GM21367 (cell line): ENCODE results near the gene APCDD1L.
A peak's percentile ranks its signal among the peaks of the same experiment; 100 is the strongest.

Experiments
- ATAC-seq: cut with Tn5 transposase; IDR thresholded peaks from one replicate; pipeline ENCODE4 v1.9.1; 2021; ENCODE audit not compliant: unreplicated experiment

Gene APCDD1L

GRCh38 chr20:58467572-58468527, 47.3 kb downstream of the APCDD1L start:
- ATAC-seq = no peak

- ATAC-seq = no peak
Measured at GRCh38 chr20:58466729-58467571, 48.2 kb downstream of the APCDD1L start.

- no peak for ATAC-seq
Measured at GRCh38 chr20:58466095-58466708, 49.0 kb downstream of the APCDD1L start.

- ATAC-seq = no peak
Measured at GRCh38 chr20:58464838-58465237, 50.4 kb downstream of the APCDD1L start.

GRCh38 chr20:58463256-58463655, 51.9 kb downstream of the APCDD1L start:
- ATAC-seq = no peak

GRCh38 chr20:58461899-58462298, 53.3 kb downstream of the APCDD1L start:
- no peak for ATAC-seq

- ATAC-seq = no peak
Measured at GRCh38 chr20:58461104-58461503, 54.1 kb downstream of the APCDD1L start.

GRCh38 chr20:58459058-58459750, 56.0 kb downstream of the APCDD1L start:
- ATAC-seq = no peak

- peak; percentile 94 for ATAC-seq
Measured at GRCh38 chr20:58458342-58459057, 56.7 kb downstream of the APCDD1L start.

GRCh38 chr20:58457083-58457695, 58.0 kb downstream of the APCDD1L start:
- ATAC-seq = no peak

GRCh38 chr20:58454460-58454859, 60.7 kb downstream of the APCDD1L start:
- ATAC-seq = no peak

- no peak for ATAC-seq
Measured at GRCh38 chr20:58453391-58453790, 61.8 kb downstream of the APCDD1L start.

GRCh38 chr20:58452667-58453255, 62.4 kb downstream of the APCDD1L start:
- ATAC-seq = no peak

GRCh38 chr20:58450254-58450653, 64.9 kb downstream of the APCDD1L start:
- ATAC-seq = no peak

GRCh38 chr20:58449681-58450221, 65.4 kb downstream of the APCDD1L start:
- ATAC-seq = no peak

GRCh38 chr20:58448958-58449357, 66.2 kb downstream of the APCDD1L start:
- ATAC-seq = no peak

- ATAC-seq = no peak
Measured at GRCh38 chr20:58447511-58448391, 67.4 kb downstream of the APCDD1L start.

- ATAC-seq = no peak
Measured at GRCh38 chr20:58446960-58447265, 68.3 kb downstream of the APCDD1L start.
